ENCODE data around the gene LPAR5.

DNA sequence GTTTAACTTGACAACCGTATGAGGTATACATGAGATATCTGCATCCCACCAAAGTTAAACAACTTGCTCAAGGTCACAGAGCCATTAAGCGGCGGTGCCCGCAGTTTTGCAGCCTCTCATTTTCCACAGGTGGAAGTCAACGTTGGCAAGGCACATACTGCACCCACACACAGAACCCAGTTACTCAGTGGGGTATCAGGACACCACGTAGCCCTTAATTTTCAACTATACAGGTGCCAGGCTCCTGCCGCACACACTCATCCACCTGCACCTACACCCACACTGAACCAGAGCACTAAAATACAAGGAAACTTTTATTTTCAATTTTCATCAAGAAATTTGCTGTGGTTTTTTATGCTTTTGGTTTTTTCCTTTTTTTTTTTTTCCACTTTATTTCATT is 66.0 kb downstream of the LPAR5 start:
- TF ChIP-seq GATA3 (IDR thresholded peaks at IDR 0.05; ENCODE audit: low read depth, low read length) (no peak), GATA2 (IDR thresholded peaks at IDR 0.05; ENCODE audit: low read depth, low read length) (no peak)

Data from SH-SY5Y (cell line).